Epithelial cell of prostate (primary cell): ENCODE results near the gene FHL1.
"Not testable (repeated sequence)": the region's sequence is repeated elsewhere in the genome, so short reads cannot be mapped to it uniquely, and the experiment has no call there.

Experiments
- DNase-seq: peaks from one replicate; pipeline ENCODE4 v3.0.0-alpha.2; 2011; ENCODE audit warnings: low read depth, low spot score
- H3K27ac ChIP-seq: fragments of 450-650 bp; 2 replicates; pipeline ENCODE4 v1.5.1; 2017; ENCODE audit warnings: mild to moderate bottlenecking

Gene FHL1

GRCh38 chrX:136143711-136144110 is 3.6 kb upstream of the FHL1 start:
- H3K27ac ChIP-seq, result no peak overlapping the region
- DNase-seq, result no peak

GRCh38 chrX:136146614-136147314 is 569 bp upstream of the FHL1 start:
- no peak for DNase-seq
- H3K27ac ChIP-seq, result peak overlapping the region; percentile 53

GRCh38 chrX:136147976-136148375 is 643 bp downstream of the FHL1 start:
- no peak for DNase-seq

DNA sequence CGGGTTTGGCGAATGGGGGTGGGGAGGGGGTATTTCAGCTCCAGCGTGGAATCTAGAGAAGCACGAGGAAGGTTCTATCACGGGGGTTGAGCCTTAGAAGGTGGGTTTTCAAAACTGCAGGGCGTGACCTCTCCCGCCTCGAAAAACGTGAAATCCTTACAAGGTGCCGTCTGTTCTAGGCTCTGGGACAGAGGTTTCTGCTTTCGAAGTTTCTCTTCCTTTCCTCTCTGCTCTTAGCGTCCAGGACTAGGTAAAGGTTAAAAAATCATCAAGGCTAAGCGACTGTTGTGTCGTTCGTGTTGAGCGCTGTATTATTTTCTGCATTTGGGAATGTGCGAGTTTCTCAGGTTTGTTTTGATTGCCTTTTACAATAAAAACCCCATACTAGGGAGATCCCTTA is 1.1 kb downstream of the FHL1 start:
- H3K27ac ChIP-seq, result no peak overlapping the region

More at GRCh38 chrX:136147976-136148375, 643 bp downstream of the FHL1 start:
- H3K27ac ChIP-seq, result peak overlapping the region; percentile 53

DNA sequence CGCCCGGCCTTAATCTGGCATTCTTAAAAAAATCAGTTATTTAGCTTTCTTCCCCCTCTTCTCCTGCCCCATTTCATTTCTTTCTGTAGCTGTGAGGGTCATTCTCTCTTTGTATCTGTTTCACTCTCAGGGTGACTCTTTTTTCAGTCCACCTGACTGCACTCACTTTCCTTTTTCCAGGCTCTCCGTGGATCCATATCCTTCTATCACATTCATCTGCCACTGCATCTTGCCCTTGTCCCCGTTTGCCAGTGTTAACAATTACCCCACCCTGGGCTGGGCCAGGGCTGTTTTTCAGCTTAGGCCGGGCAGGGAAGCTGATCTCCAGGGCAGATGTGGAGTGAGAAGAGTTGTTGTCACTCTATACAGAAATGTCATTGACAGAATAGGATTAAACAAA is 7.7 kb downstream of the FHL1 start:
- H3K27ac ChIP-seq, result no peak overlapping the region
- no peak for DNase-seq

More for the DNA sequence above, 1.1 kb downstream of the FHL1 start:
- DNase-seq, result no peak

DNA sequence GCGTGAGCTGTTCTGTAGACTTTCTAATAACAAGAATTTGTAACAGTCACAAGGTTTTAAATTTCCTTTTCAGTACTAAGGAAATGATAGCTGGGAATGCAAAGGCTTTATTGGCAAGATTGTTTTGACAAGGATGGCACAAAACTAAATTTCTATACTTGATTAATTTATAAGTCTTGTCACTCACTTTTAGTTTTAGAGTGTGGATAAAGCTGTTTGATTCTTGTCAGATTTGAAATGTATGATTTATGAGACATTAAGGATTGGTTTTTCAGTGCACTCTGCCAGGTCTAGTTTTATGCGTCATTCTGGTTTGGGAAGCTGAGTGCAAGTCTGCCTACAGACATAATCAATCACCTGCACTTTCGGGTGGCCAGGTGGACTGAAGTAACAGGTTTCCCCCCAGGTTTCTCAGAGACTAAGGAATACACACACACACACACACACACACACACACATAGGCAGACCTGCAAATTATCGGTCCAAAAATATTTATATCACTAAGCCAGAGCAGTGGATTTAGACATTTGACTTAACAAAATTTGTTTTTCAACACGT is 9.3 kb downstream of the FHL1 start:
- H3K27ac ChIP-seq, result no peak overlapping the region
- no peak for DNase-seq

DNA sequence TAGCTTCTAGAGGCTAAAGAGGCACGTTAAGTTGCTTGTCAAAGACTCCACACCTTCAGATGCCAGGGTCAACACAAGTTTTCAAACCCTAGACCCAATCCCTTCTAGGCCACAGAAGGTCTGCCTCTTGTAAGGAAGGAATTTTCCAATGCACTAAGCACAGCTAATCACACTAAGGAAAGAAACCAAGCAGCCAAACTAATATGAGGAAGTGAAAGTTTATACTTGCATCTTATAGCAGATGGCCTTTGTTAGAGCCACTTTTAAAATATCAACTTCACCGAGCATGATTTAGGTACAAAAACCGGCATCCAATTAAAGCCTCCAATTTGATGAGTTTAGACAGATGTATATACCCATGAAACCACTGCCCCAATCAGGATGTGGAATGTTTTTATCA is 9.9 kb downstream of the FHL1 start:
- H3K27ac ChIP-seq, result no peak overlapping the region
- DNase-seq, result no peak

- no peak overlapping the region for H3K27ac ChIP-seq
- DNase-seq, result no peak
These were observed 11.4 kb downstream of the FHL1 start for GRCh38 chrX:136158685-136159084.

- no peak overlapping the region for H3K27ac ChIP-seq
- DNase-seq, result no peak
These were observed 12.3 kb downstream of the FHL1 start for GRCh38 chrX:136159611-136160025.

- DNase-seq, result no peak
- no peak overlapping the region for H3K27ac ChIP-seq
These were observed 15.7 kb downstream of the FHL1 start for GRCh38 chrX:136162827-136163570.

GRCh38 chrX:136163689-136164088 is 16.4 kb downstream of the FHL1 start:
- DNase-seq, result no peak
- no peak overlapping the region for H3K27ac ChIP-seq

DNA sequence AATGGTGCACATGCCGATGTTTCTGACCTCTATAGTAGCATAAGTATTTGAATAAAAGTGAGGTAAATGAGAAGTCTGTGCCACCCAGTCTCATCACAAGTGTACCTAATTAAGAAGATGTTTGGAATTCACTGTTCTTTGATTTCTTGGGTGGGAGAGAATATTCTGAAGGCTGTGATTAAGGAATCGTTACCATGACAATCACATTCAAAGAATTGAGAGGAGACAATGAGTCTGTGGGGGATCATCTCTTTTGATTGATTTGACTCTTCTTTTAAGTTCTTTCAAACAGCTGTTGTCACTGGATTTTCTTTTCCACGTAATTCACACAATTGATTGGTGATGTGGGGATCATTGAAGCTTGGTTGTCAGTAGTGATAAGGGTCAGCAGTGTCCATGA is 18.1 kb downstream of the FHL1 start:
- DNase-seq, result no peak
- H3K27ac ChIP-seq, result no peak overlapping the region

- DNase-seq, result no peak
- no peak overlapping the region for H3K27ac ChIP-seq
These were observed 19.0 kb downstream of the FHL1 start for GRCh38 chrX:136166221-136166855.

- H3K27ac ChIP-seq, DNase-seq: not testable (repeated sequence)
These were observed 20.7 kb downstream of the FHL1 start for GRCh38 chrX:136167989-136168388.

GRCh38 chrX:136168929-136169735 is 21.8 kb downstream of the FHL1 start:
- DNase-seq, result no peak
- no peak overlapping the region for H3K27ac ChIP-seq

DNA sequence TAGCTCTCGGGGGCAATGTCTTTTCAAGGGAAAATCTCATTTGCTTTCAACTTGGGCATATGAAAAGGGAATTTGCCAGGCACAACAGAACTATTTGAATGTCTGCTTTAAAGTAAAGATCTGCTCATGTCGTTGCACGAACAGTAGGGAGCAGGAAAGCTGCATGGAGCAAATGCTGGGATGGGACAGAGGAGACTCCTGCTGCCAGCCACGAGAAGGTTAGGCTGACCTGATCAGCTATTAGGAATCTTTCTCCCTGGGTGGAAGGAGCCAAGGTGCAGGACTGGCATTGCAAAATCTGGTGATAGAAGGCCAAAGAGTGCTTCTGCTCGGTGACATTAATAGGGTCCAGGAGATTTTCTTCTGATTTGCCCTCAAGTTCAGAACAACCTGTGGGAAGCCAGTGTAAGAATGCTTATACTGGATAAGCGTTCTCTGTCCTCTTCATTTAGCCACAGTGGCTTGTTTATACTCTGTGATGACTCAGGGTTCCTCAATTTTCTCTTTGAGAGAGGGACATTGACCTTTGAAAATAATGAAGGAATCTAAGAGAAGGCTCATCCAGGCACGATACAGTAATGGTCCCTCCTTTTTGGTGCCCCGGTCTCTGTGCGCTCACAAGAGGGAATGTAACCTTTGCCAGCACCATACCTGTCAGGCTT is 22.9 kb downstream of the FHL1 start:
- H3K27ac ChIP-seq, result no peak overlapping the region
- no peak for DNase-seq

- no peak for DNase-seq
- no peak overlapping the region for H3K27ac ChIP-seq
These were observed 24.1 kb downstream of the FHL1 start for GRCh38 chrX:136171420-136171819.

GRCh38 chrX:136176399-136176825 is 29.1 kb downstream of the FHL1 start:
- no peak overlapping the region for H3K27ac ChIP-seq
- no peak for DNase-seq

- DNase-seq, result no peak
- H3K27ac ChIP-seq, result no peak overlapping the region
These were observed 31.8 kb downstream of the FHL1 start for GRCh38 chrX:136179133-136179532.

DNA sequence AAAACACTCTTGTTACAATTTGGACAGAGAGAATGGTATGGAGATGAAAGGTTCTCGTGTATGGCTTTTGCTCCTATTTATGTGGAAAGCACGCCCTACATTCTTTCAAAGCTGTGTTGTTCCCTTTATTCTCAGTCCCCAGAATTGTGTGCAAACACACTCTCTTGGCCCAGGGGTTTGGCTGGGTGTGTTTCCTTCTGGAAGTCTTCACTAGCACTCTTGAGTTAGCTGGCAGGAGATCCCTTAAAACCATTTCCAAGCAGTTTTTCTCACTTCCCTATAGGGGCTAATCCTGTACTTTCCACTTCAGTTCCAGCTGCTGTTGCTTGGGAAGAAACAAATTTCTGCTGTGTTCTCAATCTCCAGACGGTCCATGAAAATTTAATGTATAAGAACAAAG is 35.1 kb downstream of the FHL1 start:
- DNase-seq, result no peak
- H3K27ac ChIP-seq, result no peak overlapping the region
